Measurements from ENCODE around the gene TAS2R50. TPM values are rescaled to one million over a fixed set of nuclear protein-coding genes. Genes with fewer than 3 reads are reported as not detected.

The TAS2R50 gene
- total and polyA plus RNA-seq, 3 donors from 2014 or later, result 2.8 to 4.8 TPM; not detected in 1

Other genes with a start within 250 kb of the TAS2R50 start
- gene TAS2R7, start 184.3 kb downstream of the TAS2R50 start, total RNA-seq, result not detected
- not detected for gene TAS2R7, start 184.3 kb downstream of the TAS2R50 start, polyA plus RNA-seq (ENCODE audit: insufficient read depth, low read depth, low replicate concordance)
- not detected for gene TAS2R8, start 179.6 kb downstream of the TAS2R50 start, total RNA-seq
- not detected for gene TAS2R8, start 179.6 kb downstream of the TAS2R50 start, polyA plus RNA-seq (ENCODE audit: insufficient read depth, low read depth, low replicate concordance)
- gene TAS2R9, start 176.7 kb downstream of the TAS2R50 start, total RNA-seq, result not detected
- gene TAS2R9, start 176.7 kb downstream of the TAS2R50 start, polyA plus RNA-seq (ENCODE audit: insufficient read depth, low read depth, low replicate concordance), result not detected
- gene TAS2R10, start 160.6 kb downstream of the TAS2R50 start, total RNA-seq, result under 1 TPM in 1 of 2 donors, not detected in 1; 0.39 TPM
- gene TAS2R10, start 160.6 kb downstream of the TAS2R50 start, polyA plus RNA-seq (ENCODE audit: insufficient read depth, low read depth, low replicate concordance), result not detected
- gene PRR4, start 137.4 kb downstream of the TAS2R50 start, total RNA-seq, result 1 to 10 TPM; 4.3 to 8.4 TPM
- 1.3 TPM for gene PRR4, start 137.4 kb downstream of the TAS2R50 start, polyA plus RNA-seq (ENCODE audit: insufficient read depth, low read depth, low replicate concordance)
- 10 to 100 TPM; 63.0 to 73.5 TPM for gene PRH1, start 102.7 kb downstream of the TAS2R50 start, total RNA-seq
- gene PRH1, start 102.7 kb downstream of the TAS2R50 start, polyA plus RNA-seq (ENCODE audit: insufficient read depth, low read depth, low replicate concordance), result 52.2 TPM
- 1 to 10 TPM; 3.1 to 3.6 TPM for gene TAS2R13, start 77.3 kb downstream of the TAS2R50 start, total RNA-seq
- gene TAS2R13, start 77.3 kb downstream of the TAS2R50 start, polyA plus RNA-seq (ENCODE audit: insufficient read depth, low read depth, low replicate concordance), result not detected
- 1 to 10 TPM; 1.2 to 1.3 TPM for gene PRH2, start 57.7 kb downstream of the TAS2R50 start, total RNA-seq
- 6.5 TPM for gene PRH2, start 57.7 kb downstream of the TAS2R50 start, polyA plus RNA-seq (ENCODE audit: insufficient read depth, low read depth, low replicate concordance)
- 1 to 10 TPM; 3.5 to 4.6 TPM for gene TAS2R14, start 47.6 kb downstream of the TAS2R50 start, total RNA-seq
- 0.96 TPM for gene TAS2R14, start 47.6 kb downstream of the TAS2R50 start, polyA plus RNA-seq (ENCODE audit: insufficient read depth, low read depth, low replicate concordance)
- gene TAS2R20, start 11.4 kb upstream of the TAS2R50 start, total RNA-seq, result 1 to 10 TPM; 2.2 to 4.8 TPM
- gene TAS2R20, start 11.4 kb upstream of the TAS2R50 start, polyA plus RNA-seq (ENCODE audit: insufficient read depth, low read depth, low replicate concordance), result 0.46 TPM
- gene TAS2R19, start 35.7 kb upstream of the TAS2R50 start, total RNA-seq, result 10 to 100 TPM in 1 of 2 donors, 1 to 10 TPM in 1; 9.3 to 10.4 TPM
- gene TAS2R19, start 35.7 kb upstream of the TAS2R50 start, polyA plus RNA-seq (ENCODE audit: insufficient read depth, low read depth, low replicate concordance), result 0.34 TPM
- gene TAS2R31, start 44.5 kb upstream of the TAS2R50 start, total RNA-seq, result 10 to 100 TPM in 1 of 2 donors, 1 to 10 TPM in 1; 7.7 to 10.3 TPM
- not detected for gene TAS2R31, start 44.5 kb upstream of the TAS2R50 start, polyA plus RNA-seq (ENCODE audit: insufficient read depth, low read depth, low replicate concordance)
- 1 to 10 TPM; 3.2 to 5.4 TPM for gene TAS2R46, start 75.4 kb upstream of the TAS2R50 start, total RNA-seq
- gene TAS2R46, start 75.4 kb upstream of the TAS2R50 start, polyA plus RNA-seq (ENCODE audit: insufficient read depth, low read depth, low replicate concordance), result not detected
- gene TAS2R43, start 105.4 kb upstream of the TAS2R50 start, total RNA-seq, result 1 to 10 TPM in 1 of 2 donors, under 1 TPM in 1; 0.87 to 7.2 TPM
- gene TAS2R43, start 105.4 kb upstream of the TAS2R50 start, polyA plus RNA-seq (ENCODE audit: insufficient read depth, low read depth, low replicate concordance), result not detected
- 10 to 100 TPM; 11.1 to 11.3 TPM for gene TAS2R30, start 147.7 kb upstream of the TAS2R50 start, total RNA-seq
- not detected for gene TAS2R30, start 147.7 kb upstream of the TAS2R50 start, polyA plus RNA-seq (ENCODE audit: insufficient read depth, low read depth, low replicate concordance)
- gene SMIM10L1, start 184.3 kb upstream of the TAS2R50 start, total RNA-seq, result 10 to 100 TPM in 1 of 2 donors, 1 to 10 TPM in 1; 7.6 to 11.0 TPM
- gene SMIM10L1, start 184.3 kb upstream of the TAS2R50 start, polyA plus RNA-seq (ENCODE audit: insufficient read depth, low read depth, low replicate concordance), result 4.4 TPM
- under 1 TPM in 1 of 2 donors, not detected in 1; 0.71 TPM for gene TAS2R42, start 200.0 kb upstream of the TAS2R50 start, total RNA-seq
- not detected for gene TAS2R42, start 200.0 kb upstream of the TAS2R50 start, polyA plus RNA-seq (ENCODE audit: insufficient read depth, low read depth, low replicate concordance)